HG02943 (cell line): ENCODE measurements around the gene IFIT3.

Experiments used
- ATAC-seq: cut with Tn5 transposase; IDR thresholded peaks from one replicate; pipeline ENCODE4 v1.9.1; 2021; ENCODE audit warnings: mild to moderate bottlenecking, low read depth, moderate library complexity; ENCODE audit not compliant: unreplicated experiment

IFIT3 gene

DNA sequence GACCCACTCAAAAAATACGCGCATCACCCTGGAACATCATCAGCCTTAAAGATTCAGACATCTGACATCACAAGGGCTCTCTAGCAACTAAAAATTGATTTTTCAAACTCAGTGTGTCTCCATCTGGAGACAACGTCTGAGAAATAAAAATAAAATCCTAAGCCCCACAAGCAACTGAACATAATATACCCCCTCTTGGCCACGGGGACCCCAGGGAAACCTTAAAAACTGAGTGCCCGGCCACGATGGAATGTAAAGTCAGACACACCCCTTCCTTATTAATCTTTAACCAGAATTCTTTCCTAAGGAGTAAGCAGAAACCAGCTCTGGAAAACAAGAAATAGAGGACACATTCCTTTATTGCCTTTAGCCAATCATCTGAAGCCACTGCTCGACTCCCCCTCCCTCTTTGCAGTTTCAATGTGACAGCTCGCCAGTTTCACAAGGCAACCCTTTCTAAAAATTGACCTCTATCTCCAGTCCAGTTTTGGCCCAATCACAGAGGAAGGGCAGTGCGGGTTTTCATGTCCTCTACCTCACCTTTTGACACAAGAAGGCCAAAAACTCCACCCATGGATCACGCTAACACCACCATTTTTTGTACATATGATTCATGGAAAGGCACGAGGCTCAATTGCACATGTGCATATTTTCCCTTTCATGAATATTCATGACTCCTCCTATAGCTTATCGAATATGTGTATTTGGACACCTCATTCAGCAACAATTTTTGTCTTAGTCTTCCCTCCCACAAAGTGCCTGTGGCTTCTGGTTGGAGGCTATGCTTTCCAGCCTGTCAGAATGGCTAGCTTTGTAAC lies 24.2 kb downstream of the IFIT3 start:
- ATAC-seq: no peak

DNA sequence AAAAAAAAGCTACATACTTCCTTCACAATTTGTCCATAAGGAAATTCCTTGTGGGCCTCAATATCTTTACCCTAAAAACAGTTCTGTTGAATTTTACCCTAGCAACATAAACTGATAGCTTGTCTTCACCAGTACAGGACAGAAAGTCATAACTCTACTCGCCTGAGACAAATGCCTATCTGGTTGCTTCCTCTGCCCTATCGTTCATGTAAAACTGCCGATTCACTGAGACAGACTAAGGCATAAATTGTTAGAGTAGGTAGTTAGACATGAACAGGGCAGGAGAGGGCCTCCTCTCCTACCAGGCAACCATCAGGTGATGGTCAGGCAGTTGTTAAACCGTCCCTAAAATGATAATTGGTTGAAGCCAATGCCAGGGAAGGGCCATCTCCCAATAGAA lies 25.0 kb downstream of the IFIT3 start:
- ATAC-seq: no peak

DNA sequence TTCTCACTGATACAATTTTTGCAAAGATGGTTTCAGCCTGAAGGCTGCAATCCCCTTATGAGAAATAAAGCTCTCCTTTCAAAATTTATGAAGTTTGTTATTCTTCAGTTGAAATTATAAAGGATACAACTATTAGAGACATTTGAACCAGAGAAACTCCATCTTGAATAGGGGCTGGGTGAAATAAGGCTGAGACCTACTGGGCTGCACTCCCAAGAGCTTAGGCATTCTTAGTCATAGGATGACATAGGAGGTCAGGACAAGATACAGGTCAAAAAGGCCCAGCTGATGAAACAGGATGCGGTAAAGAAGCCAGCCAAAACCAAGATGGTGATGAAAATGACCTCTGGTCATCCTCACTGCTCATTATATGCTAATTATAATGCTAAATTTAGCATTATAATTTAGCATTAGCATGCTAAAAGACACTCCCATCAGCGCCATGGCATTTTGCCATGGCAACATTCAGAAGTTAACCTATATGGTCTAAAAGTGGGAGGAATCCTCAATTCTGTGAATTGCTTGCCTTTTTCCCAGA lies 27.7 kb downstream of the IFIT3 start:
- no peak for ATAC-seq

DNA sequence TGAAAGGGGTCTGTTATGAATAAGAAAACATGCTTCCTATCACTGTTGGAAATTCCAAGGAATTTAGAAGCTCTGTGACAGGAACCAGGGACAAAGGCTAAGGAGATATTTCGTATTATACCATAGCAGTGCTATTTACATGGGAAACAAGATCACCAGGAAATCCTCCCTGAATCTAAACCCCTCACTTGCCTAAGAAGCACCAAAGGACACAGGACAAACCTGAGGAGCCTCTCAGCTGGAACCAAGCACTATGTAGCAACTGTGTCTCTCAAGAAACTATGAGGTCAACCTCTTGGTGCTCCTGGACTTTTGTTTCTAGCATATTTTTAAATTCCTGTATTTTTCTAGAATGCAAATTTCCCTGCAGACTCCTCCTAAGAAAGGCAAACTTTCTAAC lies 29.3 kb downstream of the IFIT3 start:
- no peak for ATAC-seq

DNA sequence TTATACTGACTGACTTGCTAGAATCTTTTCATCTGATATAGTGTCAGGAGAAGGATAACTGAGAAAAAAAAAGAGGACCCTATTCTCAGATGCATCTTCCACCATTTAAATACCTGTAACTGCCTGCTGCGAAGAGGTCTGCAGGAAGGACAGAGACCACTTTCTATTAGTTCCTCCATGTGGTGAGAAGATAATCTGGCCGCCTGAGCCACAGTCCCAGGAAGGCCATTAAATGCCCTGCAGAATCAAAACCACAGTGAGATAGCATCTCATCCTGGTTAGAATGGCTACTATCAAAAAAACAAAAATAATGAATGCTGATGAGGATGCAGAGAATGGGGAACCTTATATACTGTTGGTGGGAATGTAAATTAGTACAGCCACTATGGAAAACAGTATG lies 30.2 kb downstream of the IFIT3 start:
- no peak for ATAC-seq

- ATAC-seq: no peak
These were observed 32.4 kb downstream of the IFIT3 start for GRCh38 chr10:89360157-89360556.

- no peak for ATAC-seq
These were observed 35.1 kb downstream of the IFIT3 start for GRCh38 chr10:89362929-89363328.

DNA sequence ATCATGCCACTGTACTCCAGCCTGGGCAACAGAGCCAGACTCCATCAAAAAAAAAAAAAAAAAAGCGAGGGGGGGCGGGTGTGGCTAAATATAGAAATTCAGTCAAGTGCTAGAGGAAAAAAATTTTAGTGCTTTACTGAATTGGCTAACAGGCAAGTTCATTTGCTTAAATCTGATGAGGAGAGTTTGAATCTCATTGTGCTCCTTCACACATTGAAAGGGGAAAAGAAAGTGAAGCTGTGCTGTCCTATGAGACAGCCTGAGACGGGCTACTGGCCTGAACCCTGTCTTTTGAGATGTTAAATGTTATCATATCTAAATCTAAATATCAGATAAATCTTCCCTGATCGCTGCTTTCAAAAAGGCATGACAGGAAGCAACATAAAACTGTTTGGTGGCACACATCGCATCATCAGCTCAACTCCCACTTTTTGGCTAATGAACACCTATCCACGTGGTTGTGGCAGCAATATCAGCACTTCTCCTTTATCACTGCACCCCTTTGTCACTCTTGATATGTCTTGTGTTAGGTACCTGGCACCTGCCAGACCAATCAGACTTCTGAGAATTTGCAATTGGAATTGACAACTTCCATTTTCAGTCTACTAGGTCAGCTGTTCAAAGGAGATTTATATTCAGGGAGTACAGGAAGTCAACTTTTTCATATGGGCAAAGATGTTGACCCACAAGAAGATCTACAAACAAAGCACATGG lies 36.1 kb downstream of the IFIT3 start:
- ATAC-seq: no peak

GRCh38 chr10:89364531-89364930 lies 36.7 kb downstream of the IFIT3 start:
- no peak for ATAC-seq

- peak; percentile 56 for ATAC-seq
These were observed 39.7 kb downstream of the IFIT3 start for GRCh38 chr10:89367529-89367928.

DNA sequence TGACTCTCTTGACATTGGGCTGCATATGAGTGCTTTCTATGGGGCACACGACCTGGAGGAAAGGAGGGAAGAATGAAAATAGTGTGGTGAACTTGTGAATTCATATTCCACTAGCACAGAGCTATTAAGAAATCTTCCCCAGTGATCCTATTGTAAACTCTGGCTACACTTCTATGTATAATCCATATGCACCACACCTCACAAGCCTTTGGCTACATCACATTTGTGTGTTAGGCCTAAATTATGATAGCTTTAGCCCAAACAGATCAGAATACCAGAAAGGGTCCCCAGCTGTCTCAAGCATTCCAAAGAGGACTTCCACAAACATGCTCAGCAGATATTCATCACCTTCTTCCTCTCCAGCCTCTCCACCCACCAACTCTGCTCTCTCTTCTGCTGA lies 40.3 kb downstream of the IFIT3 start:
- no peak for ATAC-seq

DNA sequence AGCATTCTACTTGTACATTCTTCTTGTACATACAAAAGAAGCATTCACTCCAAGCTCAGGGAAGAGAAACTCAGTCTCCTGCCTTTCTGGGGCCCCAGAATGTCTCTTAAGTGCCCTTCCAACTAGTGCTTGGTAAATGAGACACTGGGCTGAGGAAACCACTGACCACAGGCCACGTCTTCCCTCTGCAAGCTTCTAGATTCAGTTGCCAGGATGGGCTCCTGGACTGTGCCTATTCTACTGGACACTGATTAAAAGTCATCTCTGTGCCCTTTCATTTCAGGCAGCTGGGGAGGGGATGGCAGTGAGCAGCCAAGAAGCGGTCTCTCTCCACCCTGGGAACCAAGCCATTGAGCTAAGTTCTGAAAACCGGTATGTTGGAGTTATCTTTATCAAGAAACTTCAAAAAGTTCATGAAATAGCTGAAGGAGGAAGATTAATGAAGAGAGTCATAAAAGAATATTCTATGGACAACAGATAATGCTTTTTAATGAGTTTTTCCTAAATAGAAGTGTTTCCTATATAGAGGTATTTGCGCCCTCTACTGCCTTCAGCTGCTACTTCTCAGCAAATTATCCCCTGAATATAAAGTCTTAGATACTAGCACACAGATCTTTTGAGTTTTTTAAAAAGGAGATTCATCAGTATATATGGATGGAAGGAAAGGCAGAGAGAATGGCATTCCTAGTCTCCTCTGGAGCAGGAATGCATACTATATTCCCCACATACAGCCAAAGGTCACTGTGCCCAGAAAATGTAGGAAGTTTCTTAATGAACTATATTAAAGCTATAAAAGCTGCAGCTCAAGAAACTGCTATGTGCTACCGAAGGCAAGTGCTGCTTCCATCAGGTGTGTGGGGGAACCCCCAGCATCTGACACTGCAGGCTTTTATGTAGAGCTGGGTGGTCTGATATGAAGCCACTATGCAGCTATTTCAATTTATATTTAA lies 41.6 kb downstream of the IFIT3 start:
- ATAC-seq: no peak

DNA sequence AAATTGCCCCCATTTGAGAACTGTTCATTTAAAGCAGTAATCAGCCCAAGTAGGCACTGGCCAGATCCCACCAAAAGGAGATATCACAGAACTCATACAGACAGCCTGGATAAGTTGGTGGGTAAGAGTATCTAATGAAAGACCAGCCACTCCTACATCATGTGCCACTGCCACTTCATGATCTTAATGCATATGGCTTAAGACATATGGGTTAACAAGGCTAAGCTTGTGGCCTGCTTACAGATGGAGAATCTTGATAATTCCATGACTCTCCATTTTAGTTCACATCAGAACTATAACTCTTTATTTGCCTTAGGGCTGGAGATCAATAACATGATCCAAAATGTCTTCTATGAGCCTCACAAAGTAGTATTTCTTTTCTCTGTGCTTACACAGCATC lies 43.3 kb downstream of the IFIT3 start:
- no peak for ATAC-seq

DNA sequence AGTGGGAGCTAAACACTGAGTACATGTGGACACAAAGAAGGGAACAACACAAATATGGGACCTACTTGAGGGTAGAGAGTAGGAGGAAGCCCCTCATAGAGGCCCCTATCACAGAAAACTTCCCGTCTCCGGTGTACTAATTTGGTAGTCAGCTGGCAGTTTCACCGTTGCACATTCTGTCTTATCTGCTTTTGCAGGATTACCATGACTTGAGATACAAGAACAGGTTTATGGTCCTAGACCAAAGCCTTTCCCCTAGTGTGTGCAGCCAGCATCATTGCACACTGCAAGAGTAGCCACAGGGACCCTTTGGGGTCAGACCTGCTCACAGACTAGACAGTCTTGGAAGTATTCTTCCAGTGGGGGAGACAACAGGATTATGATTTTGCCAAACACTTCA lies 44.2 kb downstream of the IFIT3 start:
- ATAC-seq: no peak

- ATAC-seq: no peak
These were observed 46.3 kb downstream of the IFIT3 start for GRCh38 chr10:89373916-89374711.

DNA sequence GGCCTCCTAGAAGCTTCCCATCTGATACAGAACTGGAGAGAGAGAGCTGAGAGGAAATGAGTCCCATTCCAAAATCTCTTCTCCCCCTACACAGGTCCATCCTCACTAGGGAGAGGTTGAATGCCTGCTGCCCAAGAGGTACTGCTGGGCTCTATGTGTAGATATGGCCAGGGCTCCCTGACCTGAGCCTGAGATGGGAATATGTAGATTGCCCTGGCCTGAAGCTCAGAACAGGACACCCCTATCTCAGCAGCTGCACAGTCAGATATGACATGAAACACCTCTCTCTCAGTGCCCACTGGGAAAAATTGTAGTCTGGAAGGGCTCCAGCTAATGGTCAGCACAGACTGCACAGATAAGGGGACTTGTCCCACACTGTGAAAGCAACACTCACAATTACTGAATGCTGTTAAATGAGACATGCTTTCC lies 46.9 kb downstream of the IFIT3 start:
- no peak for ATAC-seq

DNA sequence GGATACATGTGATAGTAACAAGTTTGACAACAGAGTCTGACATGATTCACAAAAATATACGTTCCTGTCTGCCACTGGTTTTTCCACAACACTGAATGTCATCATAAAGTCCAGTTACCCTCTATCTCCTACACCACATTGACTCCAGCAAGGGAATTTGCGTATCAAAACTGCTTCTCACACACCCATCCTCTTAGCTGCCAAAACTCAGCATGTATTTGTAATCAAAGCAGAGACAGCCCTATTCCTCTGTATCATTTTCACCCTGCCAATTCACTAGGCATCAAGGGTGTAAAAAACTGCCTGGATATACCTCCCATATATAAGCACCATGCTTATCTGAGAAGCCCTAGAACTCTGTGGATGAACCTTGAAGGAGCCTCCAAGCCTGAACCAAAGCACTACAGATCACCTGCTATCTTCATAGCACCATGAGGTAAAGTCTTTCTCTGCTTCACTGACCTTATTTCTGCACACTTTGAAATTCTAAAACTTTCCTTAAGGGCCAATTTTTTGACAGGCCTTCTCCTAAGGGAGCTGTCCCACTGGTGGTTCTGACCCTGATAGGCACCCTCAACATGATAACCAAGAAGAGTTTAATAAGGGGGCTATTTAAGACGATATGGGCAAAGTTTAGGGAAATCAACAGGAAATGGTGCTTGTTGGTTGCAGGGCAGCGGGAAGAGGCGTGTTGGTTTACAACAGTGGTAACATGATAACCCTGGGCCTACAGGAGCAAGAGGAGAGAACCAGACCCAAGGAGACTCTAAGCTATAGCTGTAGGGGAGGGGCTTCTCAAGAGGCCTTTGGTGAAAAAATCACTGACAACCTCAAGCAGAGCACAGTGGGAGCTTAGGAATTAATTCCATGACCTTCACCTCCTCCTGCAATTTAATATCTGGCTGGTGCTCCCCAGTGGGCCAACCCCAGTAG lies 50.2 kb downstream of the IFIT3 start, which contains the start of gene IFIT1B:
Gene IFIT1B, plus strand, starts transcription at position 352 of the 933 bp plus-strand sequence. Its CDS starts 80 bp downstream, at position 432.
- ATAC-seq: no peak

- no peak for ATAC-seq
These were observed 51.3 kb downstream of the IFIT3 start for GRCh38 chr10:89379103-89379502.

DNA sequence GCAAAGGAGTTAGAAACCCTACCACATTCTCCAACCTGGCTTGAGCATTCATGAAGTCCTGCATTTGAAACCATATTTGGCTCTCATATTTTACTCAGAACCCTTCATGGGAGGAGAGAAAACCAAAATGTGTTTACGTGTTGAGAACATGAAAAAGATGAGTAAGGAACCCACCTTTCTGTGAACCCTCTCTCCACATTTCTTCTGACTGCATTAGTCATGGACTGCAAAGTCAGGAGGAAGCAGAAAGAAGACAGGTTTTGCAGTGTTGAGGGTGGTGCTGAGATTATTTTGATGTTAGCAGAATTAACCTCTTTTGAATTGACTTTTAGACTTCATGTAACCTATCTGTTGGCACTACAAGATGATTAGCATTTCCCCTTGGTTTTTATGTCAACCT lies 55.0 kb downstream of the IFIT3 start:
- no peak for ATAC-seq
